Glutamatergic neuron (in vitro differentiated cells): ENCODE data around the gene RNF8. TPM values are rescaled to one million over a fixed set of nuclear protein-coding genes. Genes with fewer than 3 reads are reported as not detected.
"Not testable (repeated sequence)": the region's sequence is repeated elsewhere in the genome, so short reads cannot be mapped to it uniquely, and the experiment has no call there.

Source experiments
- DNase-seq: peaks from one replicate; pipeline ENCODE4 v3.0.0; 2022
- H3K27ac Mint-ChIP-seq: one replicate; pipeline ENCODE4 v1.8.0; 2020; ENCODE audit warnings: mild to moderate bottlenecking, mixed read lengths, inconsistent platforms; ENCODE audit not compliant: unreplicated experiment
- H3K27me3 Mint-ChIP-seq: one replicate; pipeline ENCODE4 v1.8.0; 2020; ENCODE audit warnings: mild to moderate bottlenecking, moderate library complexity, mixed read lengths, inconsistent platforms; ENCODE audit not compliant: unreplicated experiment
- H3K36me3 Mint-ChIP-seq: one replicate; pipeline ENCODE4 v1.8.0; 2020; ENCODE audit warnings: mild to moderate bottlenecking, mixed read lengths, inconsistent platforms; ENCODE audit not compliant: unreplicated experiment
- H3K4me1 Mint-ChIP-seq: one replicate; pipeline ENCODE4 v1.8.0; 2020; ENCODE audit warnings: mild to moderate bottlenecking, low read depth, mixed read lengths, inconsistent platforms; ENCODE audit not compliant: unreplicated experiment
- H3K4me3 Mint-ChIP-seq: one replicate; pipeline ENCODE4 v1.8.0; 2020; ENCODE audit warnings: mild to moderate bottlenecking, mixed read lengths, inconsistent platforms; ENCODE audit not compliant: unreplicated experiment
- H3K9me3 Mint-ChIP-seq: one replicate; pipeline ENCODE4 v1.8.0; 2020; ENCODE audit warnings: mild to moderate bottlenecking, moderate library complexity, mixed read lengths, inconsistent platforms; ENCODE audit not compliant: unreplicated experiment
- total RNA-seq: library from RNA; stranded (reverse); fragmentation: NEBNext Ultra II Directional; extraction: Animal tissue kit (Norgen Biotek cat#: 25700); gene quantifications from one replicate; pipeline ENCODE4 v1.2.1, GENCODE V29; 2021; ENCODE audit not compliant: unreplicated experiment
- TF ChIP-seq, protein P1 (sequence below): fragments of 200-600 bp; sonication (generic); IDR thresholded peaks from one replicate; pipeline ENCODE4 v1.5.0; 2021; ENCODE audit not compliant: partially characterized antibody, unreplicated experiment

RNF8 gene
- total RNA-seq, 1 donor from 2014 or later = 21.0 TPM

DNA sequence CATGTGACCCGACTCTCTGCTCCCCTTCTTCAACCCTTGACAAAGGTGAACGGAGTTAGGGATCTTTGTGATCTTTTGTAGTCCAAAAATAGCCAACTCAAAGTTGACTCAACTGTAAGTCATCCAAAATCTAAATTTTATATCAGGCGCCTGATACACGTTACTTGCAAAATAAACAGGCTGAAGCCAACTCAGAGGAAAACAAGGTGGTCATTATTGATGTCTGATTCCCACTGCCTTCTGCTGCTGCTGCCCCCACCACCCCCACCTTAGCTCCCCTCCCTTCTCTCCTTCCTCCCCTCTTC is 13.2 kb upstream of the RNF8 start:
- Mint-ChIP-seq H3K9me3 (no peaks in the 10 kb centered on the region), H3K27ac (no peak overlapping the region), H3K36me3 (no peaks in the 10 kb centered on the region), H3K4me3 (no peak overlapping the region), H3K27me3 (no peaks in the 10 kb centered on the region), H3K4me1 (no peaks in the 10 kb centered on the region)
- TF ChIP-seq, protein P1, sequence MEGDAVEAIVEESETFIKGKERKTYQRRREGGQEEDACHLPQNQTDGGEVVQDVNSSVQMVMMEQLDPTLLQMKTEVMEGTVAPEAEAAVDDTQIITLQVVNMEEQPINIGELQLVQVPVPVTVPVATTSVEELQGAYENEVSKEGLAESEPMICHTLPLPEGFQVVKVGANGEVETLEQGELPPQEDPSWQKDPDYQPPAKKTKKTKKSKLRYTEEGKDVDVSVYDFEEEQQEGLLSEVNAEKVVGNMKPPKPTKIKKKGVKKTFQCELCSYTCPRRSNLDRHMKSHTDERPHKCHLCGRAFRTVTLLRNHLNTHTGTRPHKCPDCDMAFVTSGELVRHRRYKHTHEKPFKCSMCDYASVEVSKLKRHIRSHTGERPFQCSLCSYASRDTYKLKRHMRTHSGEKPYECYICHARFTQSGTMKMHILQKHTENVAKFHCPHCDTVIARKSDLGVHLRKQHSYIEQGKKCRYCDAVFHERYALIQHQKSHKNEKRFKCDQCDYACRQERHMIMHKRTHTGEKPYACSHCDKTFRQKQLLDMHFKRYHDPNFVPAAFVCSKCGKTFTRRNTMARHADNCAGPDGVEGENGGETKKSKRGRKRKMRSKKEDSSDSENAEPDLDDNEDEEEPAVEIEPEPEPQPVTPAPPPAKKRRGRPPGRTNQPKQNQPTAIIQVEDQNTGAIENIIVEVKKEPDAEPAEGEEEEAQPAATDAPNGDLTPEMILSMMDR = no peak
- no peak for DNase-seq

DNA sequence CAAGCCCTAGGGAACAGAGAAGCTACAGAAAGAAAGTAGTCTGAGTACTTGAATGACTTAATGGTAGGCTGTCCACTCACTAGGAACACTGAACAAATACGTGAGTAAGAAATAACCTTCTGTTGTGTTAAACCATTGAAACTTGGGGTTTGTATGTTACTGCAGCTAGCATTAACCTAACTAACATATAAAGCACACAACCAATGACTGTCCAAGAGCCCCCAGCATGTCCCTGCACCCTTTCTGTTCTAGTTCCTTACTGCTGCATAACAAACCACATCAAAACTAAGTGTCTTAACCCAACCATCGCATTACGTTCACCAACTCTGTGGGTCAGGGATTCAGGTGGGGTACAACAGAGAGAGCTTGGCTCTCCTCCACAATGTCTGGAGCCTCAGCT is 10.5 kb upstream of the RNF8 start:
- Mint-ChIP-seq H3K27me3 (peaks cover 4% of the 10 kb centered on the region), H3K4me1 (no peaks in the 10 kb centered on the region), H3K27ac (no peak overlapping the region), H3K36me3 (no peaks in the 10 kb centered on the region), H3K4me3 (no peak overlapping the region), H3K9me3 (no peaks in the 10 kb centered on the region)
- no peak for DNase-seq
- TF ChIP-seq, protein P1 = no peak

DNA sequence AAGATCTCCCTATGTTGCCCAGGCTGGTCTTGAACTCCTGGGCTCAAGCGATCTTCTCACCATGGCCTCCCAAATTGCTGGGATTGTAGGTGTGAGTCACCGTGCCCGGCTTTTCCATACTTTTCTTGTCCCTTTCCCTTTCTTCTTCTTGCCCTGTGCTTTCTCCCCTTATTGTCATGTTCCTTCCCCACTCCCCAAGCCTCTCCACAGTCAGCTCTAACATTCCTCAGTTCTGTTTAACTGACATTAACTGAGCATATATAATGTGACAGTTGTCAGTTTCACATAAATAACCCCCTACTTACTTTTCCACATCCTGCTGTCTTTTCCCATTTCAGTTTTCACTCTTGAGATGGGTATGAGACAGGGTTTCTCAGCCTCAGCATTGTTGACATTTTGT is 9.5 kb upstream of the RNF8 start:
- no peak for DNase-seq
- no peak overlapping the region for H3K4me3 Mint-ChIP-seq
- no peaks in the 10 kb centered on the region for H3K9me3 Mint-ChIP-seq
- H3K4me1 Mint-ChIP-seq = no peaks in the 10 kb centered on the region
- H3K27me3 Mint-ChIP-seq = peaks cover 4% of the 10 kb centered on the region
- H3K27ac Mint-ChIP-seq = no peak overlapping the region
- TF ChIP-seq, protein P1 = no peak
- H3K36me3 Mint-ChIP-seq = no peaks in the 10 kb centered on the region

DNA sequence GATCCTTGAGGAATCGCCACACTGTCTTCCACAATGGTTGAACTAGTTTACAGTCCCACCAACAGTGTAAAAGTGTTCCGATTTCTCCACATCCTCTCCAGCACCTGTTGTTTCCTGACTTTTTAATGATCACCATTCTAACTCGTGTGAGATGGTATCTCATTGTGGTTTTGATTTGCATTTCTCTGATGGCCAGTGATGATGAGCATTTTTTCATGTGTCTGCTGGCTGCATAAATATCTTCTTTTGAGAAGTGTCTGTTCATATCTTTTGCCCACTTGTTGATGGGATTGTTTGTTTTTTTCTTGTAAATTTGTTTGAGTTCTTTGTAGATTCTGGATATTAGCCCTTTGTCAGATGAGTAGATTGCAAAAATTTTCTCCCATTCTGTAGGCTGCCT is 8.0 kb upstream of the RNF8 start:
- H3K9me3 Mint-ChIP-seq, H3K36me3 Mint-ChIP-seq, H3K4me1 Mint-ChIP-seq, DNase-seq, H3K4me3 Mint-ChIP-seq, H3K27me3 Mint-ChIP-seq, H3K27ac Mint-ChIP-seq: not testable (repeated sequence)

DNA sequence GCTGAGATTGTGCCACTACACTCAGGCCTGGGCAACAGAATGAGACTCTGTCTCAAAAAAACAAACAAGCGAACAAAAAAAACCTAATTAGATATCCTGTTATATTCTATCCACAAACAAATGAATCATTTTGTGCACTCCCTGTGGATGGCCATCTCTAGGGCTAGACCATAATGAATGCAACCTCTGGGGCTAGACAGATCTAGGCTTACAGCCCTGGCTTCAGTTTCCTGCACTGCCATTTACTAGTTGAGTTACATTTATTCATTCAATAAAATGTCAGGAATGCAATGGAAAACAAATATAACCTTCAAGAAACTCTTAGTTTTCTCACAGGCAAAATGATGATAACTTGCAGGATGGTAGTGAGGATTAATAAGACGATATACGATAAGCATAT is 6.6 kb upstream of the RNF8 start:
- Mint-ChIP-seq H3K36me3 (no peaks in the 10 kb centered on the region), H3K27ac (no peak overlapping the region), H3K4me3 (no peak overlapping the region), H3K27me3 (peaks cover 4% of the 10 kb centered on the region), H3K4me1 (no peaks in the 10 kb centered on the region), H3K9me3 (no peaks in the 10 kb centered on the region)
- DNase-seq = no peak
- TF ChIP-seq, protein P1 = no peak

DNA sequence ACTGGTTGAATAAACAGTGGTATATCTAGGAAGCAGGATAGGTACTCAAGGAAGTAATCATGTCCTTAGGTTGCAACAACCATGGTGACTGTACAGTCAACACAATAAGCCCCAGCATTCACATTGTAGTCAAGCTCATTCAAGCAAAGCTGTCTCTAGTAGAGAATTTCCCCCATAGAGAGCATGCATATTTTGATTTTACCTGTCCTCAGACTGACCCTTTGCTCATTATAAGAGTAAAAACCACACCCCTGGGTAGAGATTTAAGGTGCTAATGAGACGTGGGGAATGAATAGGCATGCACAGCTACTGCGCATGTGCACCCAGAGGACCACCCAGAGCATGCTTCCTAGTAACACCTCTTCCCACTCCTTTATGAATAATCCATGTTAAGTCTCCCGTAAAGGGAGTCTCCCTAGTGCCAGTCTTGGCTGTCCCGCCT is 6.1 kb upstream of the RNF8 start:
- TF ChIP-seq, protein P1 = no peak
- DNase-seq = no peak
- Mint-ChIP-seq H3K9me3 (no peaks in the 10 kb centered on the region), H3K4me3 (no peak overlapping the region), H3K4me1 (no peaks in the 10 kb centered on the region), H3K27me3 (peaks cover 4% of the 10 kb centered on the region), H3K27ac (no peak overlapping the region), H3K36me3 (no peaks in the 10 kb centered on the region)
